ENCODE measurements around the gene OVOL1.
A peak's percentile ranks its signal among the peaks of the same experiment; 100 is the strongest.

OVOL1 gene

GRCh38 chr11:65781962-65782815, 4.7 kb upstream of the OVOL1 start:
- H3K36me3 ChIP-seq: peaks cover 33% of the 10 kb centered on the region
- H3K27me3 ChIP-seq (ENCODE audit: insufficient read depth, low read depth, severe bottlenecking): no peaks in the 10 kb centered on the region
- H3K27ac ChIP-seq: peak overlapping the region; percentile 42
- DNase-seq: no peak
- H3K9me3 ChIP-seq (ENCODE audit: severe bottlenecking): no peaks in the 10 kb centered on the region
- H3K4me3 ChIP-seq (ENCODE audit: low read depth, low read length): no peak overlapping the region
- no peak for TF ChIP-seq CTCF (IDR thresholded peaks at IDR 0.05; ENCODE audit: low read depth, low read length)

DNA sequence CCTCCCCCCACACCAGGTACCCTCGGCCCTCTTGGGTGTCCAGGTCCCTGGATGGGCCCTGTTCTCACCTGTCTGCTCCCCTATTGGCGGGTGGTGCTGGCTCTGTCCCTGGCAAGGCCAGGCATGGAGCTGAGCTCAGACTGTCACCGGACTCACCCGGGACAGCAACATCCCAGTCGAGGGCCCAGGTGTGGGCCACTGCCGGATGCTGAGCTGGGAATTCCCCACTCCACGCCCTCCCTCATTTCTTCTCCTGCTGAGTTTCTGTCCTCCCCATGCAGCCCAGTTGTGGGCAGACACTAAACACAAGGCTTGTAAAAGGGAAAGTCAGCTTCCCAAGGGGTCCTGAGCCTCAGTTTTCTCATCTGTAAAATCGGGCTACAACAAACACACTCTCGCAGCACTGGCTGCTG, 4.0 kb upstream of the OVOL1 start:
- H3K9me3 ChIP-seq (ENCODE audit: severe bottlenecking): no peaks in the 10 kb centered on the region
- no peaks in the 10 kb centered on the region for H3K27me3 ChIP-seq (ENCODE audit: insufficient read depth, low read depth, severe bottlenecking)
- peaks cover 27% of the 10 kb centered on the region for H3K36me3 ChIP-seq
- TF ChIP-seq CTCF (IDR thresholded peaks at IDR 0.05; ENCODE audit: low read depth, low read length): no peak
- H3K4me3 ChIP-seq (ENCODE audit: low read depth, low read length): no peak overlapping the region
- peak overlapping the region; percentile 42; the same call in 1 of the 2 replicates for H3K27ac ChIP-seq
- DNase-seq: no peak

- no peak for TF ChIP-seq CTCF (IDR thresholded peaks at IDR 0.05; ENCODE audit: low read depth, low read length)
- Histone ChIP-seq H3K9me3 (ENCODE audit: severe bottlenecking) (no peaks in the 10 kb centered on the region), H3K27ac (no peak overlapping the region), H3K36me3 (peaks cover under 1% of the 10 kb centered on the region; the same call in 1 of the 2 replicates), H3K4me3 (ENCODE audit: low read depth, low read length) (no peak overlapping the region), H3K27me3 (ENCODE audit: insufficient read depth, low read depth, severe bottlenecking) (no peaks in the 10 kb centered on the region)
- DNase-seq: no peak
Measured at GRCh38 chr11:65785319-65786007, 1.4 kb upstream of the OVOL1 start.

- H3K4me3 ChIP-seq (ENCODE audit: low read depth, low read length): no peak overlapping the region
- no peak for DNase-seq
- H3K36me3 ChIP-seq: no peaks in the 10 kb centered on the region
- TF ChIP-seq CTCF (IDR thresholded peaks at IDR 0.05; ENCODE audit: low read depth, low read length): no peak
- no peaks in the 10 kb centered on the region for H3K27me3 ChIP-seq (ENCODE audit: insufficient read depth, low read depth, severe bottlenecking)
- no peak overlapping the region for H3K27ac ChIP-seq
- H3K9me3 ChIP-seq (ENCODE audit: severe bottlenecking): no peaks in the 10 kb centered on the region
Measured at GRCh38 chr11:65786008-65786785, 666 bp upstream of the OVOL1 start.

DNA sequence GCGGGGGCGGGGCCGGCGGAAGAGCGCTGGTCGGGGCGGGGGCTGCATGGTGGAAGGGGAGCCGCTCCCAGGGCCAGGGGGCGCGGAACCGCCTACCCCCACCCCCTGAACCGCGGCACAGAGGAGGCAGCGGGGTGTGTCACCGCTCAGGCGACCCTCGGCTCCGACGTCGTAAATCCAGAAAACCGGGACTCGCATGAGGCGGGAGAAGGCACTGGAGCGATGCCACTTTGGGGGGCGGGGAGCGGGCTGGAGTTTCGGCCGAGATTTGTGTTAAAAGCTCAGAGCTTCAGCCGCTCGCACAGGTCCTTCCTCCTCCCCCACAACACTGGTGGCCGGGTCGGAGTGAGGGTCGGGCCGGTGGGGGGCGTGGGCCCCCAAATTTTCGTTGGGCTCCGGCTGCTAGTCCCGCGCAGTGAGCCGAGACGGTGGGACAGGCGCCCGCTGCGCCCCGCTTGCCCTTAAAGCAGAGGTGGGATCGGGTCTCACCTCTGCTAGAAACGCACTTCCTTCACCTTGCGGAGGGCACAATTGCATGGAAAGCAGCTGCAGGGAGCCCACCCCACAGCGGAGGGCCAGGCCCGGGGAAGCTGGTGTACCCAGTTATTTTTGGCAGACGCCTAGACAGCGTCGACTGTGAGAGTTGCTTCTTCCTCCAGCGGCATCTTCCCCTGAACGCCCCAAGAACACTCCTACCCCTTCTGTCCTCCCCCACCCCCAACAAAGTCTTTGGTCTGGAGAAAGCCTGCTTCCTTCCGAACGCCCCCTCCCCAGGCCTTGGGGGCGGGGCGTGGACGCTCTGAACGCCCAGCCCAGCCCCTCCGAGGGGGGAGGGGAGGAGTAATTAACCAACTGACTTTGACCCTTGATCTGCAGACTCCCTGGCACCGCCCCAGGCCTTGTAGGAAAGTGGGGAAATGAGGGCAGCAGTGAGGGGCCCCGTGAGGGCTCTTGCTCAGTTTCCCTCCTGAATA, 1.1 kb downstream of the OVOL1 start:
- no peaks in the 10 kb centered on the region for H3K9me3 ChIP-seq (ENCODE audit: severe bottlenecking)

More for the DNA sequence above, 1.1 kb downstream of the OVOL1 start:
- no peak for DNase-seq
- Histone ChIP-seq H3K36me3 (no peaks in the 10 kb centered on the region), H3K4me3 (ENCODE audit: low read depth, low read length) (no peak overlapping the region), H3K27me3 (ENCODE audit: insufficient read depth, low read depth, severe bottlenecking) (no peaks in the 10 kb centered on the region), H3K27ac (peak overlapping the region; percentile 37; the same call in 1 of the 2 replicates)
- TF ChIP-seq CTCF (IDR thresholded peaks at IDR 0.05; ENCODE audit: low read depth, low read length): no peak

All from WERI-Rb-1 (cell line).